ENCODE results near the gene USP1.

USP1 gene

DNA sequence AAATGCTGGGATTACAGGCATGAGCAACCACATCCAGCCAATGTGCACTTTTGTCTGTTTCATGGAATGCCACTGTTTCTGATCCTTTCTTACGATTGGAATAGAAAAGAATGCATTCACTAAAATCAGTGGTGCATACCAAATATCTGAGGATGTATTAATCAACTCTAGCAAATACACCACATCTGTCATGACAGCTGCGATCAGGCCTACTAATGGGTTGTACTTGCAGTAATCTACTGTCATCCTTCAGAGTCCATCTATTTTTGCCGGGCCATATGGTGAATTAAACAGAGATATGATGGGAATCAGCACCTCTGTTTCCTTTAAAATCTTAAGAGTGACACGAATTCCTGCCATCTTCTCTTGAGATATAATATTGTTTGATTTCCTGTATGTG lies 8.5 kb upstream of the USP1 start:
- DNase-seq = no peak

DNA sequence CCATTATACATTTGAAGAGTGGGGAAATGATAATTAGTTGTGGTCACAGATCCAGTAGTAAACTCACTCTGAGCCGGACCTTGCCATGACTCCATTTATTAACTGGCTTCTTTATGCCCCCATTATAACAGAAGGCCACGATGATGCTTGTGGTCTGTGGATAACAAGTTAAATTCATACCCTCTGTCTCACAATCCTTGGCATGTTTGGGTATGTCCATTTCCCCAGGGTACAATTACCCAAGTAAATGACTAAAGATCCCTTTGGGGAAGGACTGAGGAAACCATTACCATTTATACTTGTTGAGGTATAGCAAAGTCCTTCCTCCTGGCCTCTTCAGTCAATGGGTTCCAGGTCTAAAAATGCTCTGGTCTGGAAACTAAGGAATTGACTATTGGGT lies 7.3 kb upstream of the USP1 start:
- no peak for DNase-seq

DNA sequence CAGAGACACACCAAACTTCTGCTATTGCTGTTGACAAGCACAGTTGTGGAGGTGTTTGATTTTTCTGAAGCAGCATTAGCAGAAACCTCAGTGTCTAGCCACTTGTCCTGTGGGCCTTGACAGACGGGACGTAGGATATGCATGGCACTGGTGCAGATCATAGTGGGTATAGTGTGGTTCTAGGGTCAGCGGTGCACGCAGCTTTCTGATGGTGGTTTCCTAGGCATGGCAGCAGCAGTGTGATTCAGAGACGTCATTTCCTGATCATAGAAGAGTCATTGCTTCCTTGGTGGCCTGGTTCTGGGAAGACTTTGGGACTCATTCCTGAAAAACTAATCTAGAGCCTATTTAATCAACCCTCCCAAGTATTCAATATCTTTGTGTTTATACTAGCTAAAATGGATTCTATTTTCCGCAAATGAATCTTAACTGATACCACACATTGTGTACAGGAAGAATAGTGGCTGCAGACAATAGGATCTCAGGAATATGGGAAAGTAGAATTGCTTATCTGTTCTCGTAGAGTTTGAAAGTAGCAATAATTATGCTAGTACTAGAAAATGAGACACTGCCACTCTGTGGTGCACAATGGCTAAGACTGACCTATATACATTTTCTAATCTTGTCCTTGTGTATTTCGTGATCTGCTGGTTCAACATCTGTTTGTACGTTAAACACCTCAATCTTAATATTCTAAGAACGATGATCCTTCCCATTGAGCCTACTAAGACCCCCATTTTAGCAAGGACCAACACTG lies 2.8 kb upstream of the USP1 start:
- DNase-seq = no peak

DNA sequence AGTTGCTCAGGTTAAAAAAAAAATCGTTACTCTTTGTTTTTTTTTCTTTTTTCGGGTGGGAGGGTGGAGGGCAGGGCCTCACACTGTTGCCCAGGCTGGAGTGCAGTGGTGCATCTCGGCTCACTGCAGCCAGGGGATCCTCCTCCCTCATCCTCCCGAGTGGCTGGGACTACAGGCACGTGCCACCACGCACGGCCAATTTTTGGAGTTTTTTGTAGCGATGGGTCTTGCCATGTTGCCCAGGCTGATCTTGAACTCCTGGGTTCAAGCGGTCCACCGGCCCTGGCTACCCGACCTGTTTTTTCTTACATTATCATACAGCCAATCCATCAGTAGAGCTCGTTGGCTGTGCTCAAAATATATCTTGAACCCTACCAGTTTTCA lies 2.2 kb upstream of the USP1 start:
- no peak for DNase-seq

DNA sequence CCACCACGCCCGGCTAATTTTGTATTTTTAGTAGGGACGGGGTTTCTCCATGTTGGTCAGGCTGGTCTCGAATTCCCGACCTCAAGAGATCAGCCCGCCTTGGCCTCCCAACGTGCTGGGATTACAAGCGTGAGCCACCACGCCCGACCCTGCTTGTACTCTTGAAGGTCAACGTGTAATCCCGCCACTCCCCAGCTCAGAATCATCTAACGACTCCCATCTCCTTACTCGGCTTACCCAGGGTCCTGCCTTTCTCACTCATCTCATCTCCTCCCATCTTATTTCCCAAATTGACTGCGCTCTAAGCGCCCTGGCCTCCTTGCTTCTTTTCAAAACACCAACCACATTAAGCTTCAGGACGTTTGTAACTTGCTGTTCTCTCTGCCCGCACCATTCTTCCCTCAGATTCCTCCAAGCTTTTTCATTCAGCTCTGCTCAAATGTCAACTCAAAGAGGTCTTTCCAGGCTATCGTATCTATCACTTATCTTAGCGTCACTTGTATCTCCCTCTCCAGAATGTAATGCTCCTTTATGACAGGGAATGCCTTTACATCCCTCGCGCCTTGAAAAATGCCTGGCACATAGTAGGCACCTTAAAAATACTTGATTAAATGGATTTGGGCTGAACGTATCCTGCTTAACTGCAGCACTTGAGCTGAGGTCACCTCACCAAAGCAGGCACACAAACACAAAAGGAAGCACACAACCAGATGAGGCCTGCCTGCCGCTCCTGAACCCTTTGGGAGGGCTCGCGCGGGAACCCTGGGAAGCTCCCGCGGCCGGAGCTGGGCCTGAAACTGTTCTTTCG lies 1.4 kb upstream of the USP1 start:
- no peak for DNase-seq

DNA sequence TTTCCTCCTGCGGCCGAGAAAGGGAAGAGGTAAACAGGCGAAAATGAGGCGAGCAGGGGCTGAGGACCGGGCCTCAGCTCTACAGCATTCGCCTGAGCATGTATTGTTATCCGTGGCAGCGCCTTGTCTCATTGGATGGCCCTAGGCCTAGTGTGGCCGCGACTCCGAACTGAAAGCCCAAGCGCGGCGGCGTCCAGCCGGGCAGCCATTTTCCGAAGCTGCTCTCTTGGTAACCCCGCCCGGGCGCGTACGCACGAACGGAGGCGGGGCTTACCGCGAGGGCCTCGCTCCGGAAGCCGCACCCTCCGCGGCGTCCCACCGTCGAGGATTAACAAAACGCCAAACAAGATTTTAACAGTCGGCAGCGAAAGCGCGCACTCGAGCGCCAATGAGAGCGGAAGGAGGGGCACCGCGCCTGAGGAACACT lies 797 bp upstream of the USP1 start:
- peak; percentile 94 for DNase-seq

DNA sequence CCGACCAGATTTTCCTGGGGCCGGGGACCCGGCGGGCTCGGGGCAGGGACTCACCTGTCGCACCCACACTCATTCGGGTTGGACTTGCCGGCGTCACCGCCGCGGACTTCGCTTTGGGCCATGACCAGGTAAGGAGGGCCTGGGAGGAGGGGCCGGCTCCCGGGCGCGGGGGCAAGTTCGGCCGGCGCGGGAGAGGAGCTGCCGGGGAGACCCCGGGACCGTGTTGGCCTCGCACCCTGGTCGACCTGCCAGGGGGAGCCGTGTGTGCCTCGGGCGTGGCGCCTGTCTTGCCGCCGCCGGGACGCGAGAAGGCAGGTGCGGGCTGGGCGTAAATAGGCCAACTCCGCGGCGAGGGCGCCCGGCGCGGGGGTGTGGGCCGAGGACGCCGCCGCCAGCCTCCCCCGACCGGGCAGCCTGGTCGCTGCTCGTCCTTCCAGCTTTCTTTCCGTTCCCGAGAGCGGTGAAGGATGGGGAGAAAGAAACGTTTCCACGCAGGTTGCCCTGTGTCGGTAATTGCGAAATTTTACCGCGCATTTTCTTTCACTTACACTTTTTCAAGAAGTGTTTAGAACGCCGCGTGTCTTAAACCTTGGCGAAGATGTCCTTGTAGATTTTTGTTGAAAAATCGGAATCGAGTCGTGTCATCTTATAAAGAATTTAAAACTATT lies 558 bp downstream of the USP1 start:
- peak; percentile 27 for DNase-seq

DNA sequence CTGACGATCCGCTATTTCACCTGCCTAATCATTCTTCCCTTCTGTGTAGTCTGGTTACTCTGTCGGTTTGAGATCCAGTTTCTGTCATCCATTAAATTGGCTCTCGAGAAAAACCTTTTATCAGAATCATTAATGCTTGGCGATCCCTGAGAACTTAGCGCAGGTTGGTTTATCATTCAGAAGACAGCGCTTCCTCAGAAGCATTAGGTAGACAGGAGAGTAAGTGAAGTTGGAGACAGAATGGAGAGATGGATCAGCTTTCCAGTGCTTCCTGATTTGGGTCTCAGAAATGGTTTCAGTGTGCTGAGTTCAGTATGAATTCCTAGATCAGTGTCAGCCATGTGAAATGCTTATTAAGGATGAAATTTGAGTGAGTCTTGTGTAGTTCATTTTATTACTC lies 1.3 kb downstream of the USP1 start:
- no peak for DNase-seq

DNA sequence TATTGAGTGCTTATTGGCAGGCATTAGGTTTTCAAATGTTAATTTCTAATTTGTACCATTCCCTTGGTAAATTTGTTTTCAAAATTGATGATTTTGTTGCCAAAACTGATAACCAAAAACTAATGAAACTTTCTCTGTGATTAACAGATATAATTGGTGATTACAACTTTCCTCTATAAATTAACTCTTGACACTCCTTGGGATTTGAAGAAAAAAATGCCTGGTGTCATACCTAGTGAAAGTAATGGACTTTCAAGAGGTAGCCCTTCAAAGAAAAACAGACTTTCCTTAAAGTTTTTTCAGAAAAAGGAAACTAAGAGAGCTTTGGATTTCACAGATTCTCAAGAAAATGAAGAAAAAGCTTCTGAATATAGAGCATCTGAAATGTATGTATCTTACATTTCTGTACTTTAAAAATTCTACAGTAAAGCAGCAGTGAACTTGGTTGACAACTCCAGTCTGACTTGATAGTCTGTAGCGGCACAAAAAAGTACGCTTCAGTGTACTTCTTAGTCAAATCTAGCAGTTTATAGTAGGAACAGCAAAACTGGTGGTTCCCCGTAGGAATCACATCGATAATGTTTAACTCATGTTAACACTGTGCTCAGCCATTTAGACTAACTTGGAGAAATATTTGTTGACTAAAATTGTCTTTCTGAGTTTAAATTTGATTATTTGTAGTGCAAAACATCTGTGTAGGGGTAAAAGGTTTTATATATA lies 3.0 kb downstream of the USP1 start:
- DNase-seq = no peak

DNA sequence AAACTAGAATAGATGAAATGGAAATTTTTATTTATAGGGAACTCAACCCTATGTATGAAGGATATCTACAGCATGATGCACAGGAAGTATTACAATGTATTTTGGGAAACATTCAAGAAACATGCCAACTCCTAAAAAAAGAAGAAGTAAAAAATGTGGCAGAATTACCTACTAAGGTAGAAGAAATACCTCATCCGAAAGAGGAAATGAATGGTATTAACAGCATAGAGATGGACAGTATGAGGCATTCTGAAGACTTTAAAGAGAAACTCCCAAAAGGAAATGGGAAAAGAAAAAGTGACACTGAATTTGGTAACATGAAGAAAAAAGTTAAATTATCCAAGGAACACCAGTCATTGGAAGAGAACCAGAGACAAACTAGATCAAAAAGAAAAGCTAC lies 7.9 kb downstream of the USP1 start:
- no peak for DNase-seq

DNA sequence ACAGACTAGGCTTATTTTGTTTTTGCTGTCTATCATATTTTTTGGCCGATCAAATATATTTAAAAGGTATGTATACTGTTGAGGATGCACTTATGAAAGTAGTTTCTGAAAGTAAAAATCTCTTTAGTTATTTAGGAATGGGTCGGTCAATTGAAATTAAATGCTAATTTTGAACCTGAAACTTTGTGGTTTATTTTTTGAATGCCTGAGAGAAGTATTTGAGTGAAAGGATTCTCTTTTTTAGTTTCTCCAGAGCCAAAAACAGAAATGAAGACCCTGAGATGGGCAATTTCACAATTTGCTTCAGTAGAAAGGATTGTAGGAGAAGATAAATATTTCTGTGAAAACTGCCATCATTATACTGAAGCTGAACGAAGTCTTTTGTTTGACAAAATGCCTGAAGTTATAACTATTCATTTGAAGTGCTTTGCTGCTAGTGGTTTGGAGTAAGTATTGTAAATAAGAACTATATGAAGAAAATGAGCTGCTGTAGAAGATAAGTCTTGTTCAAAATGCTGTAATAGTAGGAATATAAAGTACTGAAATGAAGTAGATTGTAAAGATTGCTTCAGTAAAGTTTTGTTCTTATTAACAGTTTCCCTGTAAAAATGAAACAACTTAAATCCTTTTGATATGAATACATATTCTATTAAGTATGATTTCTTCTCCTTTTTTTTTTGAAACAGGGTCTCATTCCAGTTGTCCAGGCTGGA lies 11.5 kb downstream of the USP1 start:
- no peak for DNase-seq

DNA sequence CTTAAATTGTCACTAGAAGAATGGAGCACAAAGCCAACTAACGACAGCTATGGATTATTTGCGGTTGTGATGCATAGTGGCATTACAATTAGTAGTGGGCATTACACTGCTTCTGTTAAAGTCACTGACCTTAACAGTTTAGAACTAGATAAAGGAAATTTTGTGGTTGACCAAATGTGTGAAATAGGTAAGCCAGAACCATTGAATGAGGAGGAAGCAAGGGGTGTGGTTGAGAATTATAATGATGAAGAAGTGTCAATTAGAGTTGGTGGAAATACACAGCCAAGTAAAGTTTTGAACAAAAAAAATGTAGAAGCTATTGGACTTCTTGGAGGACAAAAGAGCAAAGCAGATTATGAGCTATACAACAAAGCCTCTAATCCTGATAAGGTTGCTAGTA lies 13.5 kb downstream of the USP1 start:
- no peak for DNase-seq

DNA sequence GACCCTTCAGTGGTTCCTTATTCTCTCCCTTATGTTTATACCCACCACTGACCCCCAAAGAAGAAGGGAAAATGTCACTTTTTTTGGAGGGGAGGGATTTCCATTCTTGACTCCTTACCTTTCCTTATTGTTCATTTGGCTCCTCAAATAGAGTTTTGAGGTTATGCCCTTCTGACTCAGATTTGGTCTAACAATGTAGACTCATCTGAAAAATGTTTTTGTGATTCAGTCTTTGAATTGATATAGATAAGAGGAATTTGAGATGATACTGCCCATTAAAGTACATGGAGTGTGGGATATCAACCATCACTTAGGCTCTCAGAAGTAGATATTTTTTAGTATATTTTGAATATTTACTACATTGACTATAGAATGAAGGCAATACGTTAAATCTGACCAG lies 16.1 kb downstream of the USP1 start:
- no peak for DNase-seq

DNA sequence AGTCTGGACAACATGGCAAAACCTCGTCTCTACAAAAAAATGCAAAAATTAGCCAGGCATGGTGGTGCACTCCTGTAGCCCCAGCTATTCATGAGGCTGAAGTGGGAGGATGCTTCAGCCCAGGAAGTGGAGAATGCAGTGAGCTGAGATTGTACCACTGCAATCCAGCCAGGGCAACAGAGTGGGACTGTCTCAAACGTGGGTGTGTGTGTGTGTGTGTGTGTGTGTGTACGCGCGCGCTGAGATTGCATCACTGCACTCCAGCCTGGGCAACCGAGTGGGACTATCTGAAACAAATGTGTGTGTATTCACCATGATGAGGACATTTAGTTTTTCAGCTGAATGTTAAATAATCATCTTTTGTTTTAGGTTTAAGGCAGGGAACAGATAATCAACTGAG lies 21.1 kb downstream of the USP1 start:
- no peak for DNase-seq

DNA sequence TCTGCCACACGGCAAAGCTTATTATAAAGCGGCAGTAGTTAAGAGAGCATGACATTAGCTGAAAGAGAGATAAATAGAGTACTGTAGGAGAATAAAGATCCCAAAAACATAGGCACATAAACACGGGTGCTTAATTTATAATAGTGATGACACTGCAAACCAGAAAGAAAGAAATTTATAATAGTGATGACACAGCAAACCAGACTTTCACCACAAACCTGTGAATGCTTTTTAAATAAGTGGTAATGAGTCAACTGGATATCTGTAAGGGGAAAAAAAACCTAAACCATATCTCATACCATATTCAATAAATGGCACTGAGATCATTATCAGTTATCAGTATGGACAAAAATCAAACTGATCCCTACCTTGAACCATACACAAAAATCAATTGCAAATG lies 25.5 kb downstream of the USP1 start:
- no peak for DNase-seq

DNA sequence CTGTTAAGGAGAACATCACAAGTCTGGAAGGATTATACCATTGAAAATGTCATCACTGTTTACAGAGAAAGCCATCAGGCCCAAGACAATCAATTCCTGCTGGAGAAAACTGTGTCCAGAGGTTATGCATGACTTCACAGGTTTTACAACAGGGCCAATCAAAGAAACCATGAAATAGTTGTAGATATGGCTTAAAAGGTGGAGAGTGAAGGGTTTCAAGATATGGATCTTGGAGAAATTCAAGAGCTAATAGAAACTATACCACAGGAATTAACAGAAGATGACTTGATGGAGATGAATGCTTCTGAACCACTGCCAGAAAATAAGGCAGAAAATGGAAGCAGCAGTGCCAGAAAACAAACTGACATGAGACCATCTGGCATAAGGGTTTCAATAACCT lies 30.2 kb downstream of the USP1 start:
- no peak for DNase-seq

DNA sequence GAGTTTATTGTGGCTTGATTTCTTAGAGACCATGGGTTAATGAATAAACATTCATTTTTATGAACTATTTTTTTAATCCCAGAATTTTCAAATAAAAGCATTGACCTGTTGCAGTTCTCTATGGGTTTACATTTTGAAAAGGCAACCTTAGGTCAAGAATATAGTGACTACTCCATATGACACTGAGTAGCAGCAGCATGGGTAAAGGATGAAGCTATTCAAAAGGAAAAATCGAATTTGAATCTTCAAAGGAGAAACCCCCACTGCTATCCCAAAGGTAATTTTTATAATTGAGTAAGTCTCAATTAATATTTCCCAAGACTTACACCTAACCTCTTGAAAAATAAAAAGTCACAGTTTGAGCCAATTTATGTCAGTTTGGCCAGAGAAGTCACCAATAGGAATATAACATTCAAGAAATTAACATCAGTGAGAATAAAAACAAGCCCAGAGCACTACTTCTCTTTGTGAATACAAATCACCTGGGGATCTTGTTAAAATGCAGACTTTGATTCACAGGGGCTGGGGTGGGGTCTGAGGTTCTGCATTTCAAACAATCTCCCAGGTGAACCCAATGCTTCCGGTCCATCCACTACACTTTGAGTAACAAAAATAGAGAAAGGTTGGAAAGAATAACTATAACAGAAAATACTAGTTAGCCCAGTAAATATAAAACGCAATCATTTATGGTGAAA lies 39.8 kb downstream of the USP1 start:
- DNase-seq = no peak

DNA sequence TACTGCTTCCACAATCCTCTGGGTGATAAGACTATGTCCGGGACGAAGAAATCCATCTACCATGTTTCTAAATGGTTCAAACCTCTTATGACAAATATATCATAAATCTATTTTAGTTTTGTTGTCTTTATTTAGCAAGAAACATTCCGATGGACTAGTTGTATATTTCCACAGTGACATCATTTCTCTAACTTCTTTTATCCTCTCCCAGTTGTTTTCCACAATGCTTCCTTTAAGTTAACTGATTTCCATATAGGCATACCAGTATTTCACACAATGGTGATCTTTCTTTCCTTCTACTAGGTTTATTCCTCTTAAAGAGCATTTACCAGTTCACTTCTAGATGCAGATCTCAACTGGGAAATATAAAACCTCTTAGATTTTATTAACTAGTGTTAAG lies 44.8 kb downstream of the USP1 start:
- no peak for DNase-seq

DNA sequence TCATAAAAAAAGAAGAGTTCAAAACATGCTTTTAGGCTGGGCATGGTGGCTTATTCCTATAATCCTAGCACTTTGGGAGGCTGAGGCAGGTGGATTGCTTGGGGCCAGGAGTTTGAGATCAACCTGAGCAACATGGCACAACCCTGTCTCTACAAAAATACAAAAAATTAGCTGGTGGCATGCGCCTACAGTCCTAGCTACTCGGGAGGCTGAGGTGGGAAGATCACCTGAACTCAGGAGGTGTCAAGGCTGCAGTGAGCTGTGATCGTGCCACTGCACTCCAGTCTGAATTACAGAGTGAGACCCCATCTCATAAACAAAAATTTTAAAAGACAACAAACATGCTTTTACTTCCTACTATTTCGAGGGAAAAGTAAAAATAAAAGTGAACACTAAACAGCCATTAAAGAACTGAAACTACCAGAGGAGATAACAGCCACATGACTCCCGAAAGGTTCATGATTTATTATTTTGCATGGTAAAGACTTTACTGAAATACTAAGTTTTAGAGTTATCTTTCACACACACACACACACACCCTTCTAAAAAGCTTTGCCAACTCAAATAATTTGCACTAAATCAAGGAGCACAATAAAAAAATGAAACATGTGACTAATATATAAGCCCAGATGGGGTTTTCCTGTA lies 48.1 kb downstream of the USP1 start:
- no peak for DNase-seq

DNA sequence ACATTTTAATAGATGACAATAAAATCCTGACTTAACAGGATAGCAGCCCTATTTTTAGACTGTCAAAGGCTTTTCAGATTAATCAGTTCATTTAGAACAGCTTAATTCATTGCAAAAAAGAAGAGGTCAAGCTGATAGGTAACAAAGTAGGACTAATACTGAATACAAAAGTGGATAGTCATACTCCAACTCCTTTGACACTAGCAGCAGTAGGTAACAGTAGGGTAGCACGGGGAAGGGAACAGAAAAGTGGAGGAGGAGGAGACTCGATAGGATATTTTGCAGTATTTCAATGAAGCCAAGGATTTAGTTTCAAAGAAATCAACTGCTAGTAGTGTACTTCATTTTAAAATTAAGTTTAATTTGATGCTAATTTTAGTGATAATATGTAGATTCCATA lies 51.1 kb downstream of the USP1 start:
- DNase-seq = no peak

DNA sequence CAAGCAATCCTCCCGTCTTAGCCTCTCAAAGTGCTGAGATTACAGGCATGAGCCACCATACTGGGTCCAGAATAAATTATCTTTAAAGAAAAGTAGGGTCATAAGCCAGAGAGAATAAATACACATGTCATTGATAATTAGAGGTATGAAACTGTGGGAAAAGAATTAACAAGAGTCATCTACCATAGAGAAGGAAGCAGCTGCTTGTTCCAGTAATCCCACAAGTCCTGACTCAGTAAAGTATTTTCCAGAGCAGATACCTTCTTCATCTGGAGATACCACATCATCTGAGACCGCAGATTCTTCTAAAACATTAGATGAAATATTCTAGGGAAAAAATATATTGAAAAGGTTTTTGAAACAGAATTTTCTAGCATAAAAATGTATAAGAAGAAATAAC lies 55.7 kb downstream of the USP1 start:
- DNase-seq = no peak

DNA sequence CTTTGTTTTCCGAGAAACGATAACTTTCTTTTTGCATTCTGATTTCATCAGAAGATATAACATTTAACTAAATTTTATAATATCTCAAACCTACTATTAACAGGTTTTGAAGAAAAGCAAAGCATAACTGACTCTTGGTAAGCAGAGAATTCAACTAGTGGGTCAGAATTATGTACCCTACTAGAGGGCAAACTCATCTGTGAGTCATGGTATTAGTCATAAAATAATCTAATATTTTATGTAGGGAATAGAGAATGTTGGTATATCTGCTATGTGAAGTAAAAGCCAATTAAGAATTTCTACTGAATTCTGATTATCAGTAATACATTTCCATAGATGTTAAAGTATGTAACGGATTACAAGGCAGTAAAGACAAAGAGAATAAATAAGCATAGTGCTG lies 56.8 kb downstream of the USP1 start:
- DNase-seq = no peak

All from activated CD4-positive, alpha-beta T cell treated with anti-CD3 and anti-CD28 coated beads for 1 hour (primary cell).